ENCODE results near the gene ZNF439. TPM values are rescaled to one million over a fixed set of nuclear protein-coding genes. Genes with fewer than 3 reads are reported as not detected.
A peak's percentile ranks its signal among the peaks of the same experiment; 100 is the strongest.
"Not testable (repeated sequence)": the region's sequence is repeated elsewhere in the genome, so short reads cannot be mapped to it uniquely, and the experiment has no call there.

ZNF439 gene
- total and polyA plus RNA-seq, 2 of the 13 experiments (the other 11 are each of a cell fraction or from before 2014, with no cell fraction given) = 2.9 to 4.9 TPM

DNA sequence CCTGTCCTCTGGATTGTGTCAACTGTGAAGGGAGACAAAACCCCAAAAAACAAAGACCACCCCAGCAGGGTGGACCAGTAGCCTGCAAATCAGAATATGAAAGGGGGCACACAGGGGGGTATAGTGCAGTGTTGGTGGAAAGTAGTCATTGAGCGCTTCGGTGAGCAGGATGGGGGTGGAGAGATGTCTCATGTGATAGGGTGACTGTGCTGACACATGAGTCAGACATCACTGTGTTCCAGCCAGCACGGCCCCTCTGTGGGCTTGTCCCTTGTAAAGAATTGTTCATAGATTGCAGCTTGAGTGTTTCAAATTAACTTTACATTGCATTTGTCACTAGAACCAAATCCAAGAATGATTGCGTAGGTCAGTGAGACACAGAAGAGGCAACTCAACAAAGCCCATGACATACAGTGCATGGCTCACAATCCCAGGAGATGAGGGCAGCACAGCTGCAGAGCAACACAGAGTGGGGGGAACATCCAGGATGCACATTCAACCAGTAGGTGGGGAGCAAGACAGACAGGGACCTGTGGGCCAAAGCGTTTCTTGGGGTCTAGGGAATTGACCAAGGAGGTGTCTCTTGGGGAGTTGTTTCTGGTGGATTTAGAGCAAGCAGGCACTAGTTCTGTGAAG lies 26.9 kb upstream of the ZNF439 start (continued):
- no peak for TF ChIP-seq ZNF775 (CRISPR knock-in tag; IDR thresholded peaks at IDR 0.05; ENCODE audit: borderline replicate concordance)
- no peak for TF ChIP-seq RBFOX2 (IDR thresholded peaks at IDR 0.05; ENCODE audit: low read depth, low read length)
- TF ChIP-seq FLYWCH1 (CRISPR knock-in tag; IDR thresholded peaks at IDR 0.05) = no peak
- TF ChIP-seq NCOA1 (CRISPR knock-in tag; IDR thresholded peaks at IDR 0.05) = no peak

DNA sequence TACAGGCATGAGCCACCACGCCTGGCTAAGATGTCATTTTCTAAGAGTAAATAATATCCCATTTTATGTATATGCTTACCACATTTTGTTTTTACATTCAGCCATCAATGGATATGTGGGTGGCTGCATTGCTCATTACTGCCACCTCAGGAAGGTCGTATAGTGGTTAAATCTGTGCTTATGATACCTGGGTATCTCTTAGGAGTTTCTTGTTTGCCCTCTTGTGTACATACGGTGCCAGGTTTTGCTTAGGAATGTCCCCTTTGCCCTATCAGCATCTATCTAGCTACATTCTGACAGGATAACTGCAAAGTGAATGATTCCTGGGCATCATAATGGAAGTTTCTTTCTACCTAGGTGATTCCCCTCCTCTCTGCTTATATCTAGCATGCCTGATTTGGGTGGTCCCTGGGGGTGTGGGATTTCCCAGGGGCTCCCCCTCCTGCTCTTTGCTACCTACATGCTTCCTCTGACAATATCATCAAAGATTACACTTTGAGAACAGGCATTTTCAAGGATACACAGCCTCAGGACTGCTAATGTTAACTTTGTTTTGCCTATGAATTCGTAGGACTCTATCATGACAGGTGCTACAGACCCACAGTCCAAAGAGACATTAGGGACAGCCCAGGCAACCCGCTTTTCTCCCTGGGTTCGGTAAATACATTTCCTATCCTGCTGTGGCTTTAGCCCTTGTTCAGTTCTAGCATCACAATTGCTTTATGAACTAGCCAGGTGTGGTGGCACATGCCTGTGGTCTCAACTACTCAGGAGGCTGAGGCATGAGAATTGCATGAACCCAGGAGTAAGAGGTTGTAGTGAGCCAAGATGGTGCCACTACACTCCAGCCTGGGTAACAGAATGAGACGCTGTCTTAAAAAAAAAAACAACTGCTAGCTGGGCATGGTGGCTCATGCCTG lies 19.3 kb upstream of the ZNF439 start:
- H3K36me3 ChIP-seq (replicated peaks in 1 of 2; ENCODE audit: control insufficient read depth in 1 of 2, insufficient read depth in 2 of 2, low read length in 2 of 2) = peaks cover 3 to 24% of the 10 kb centered on the region in 2 experiments
- H4K20me1 ChIP-seq (ENCODE audit: insufficient read depth, low read length); H2AFZ ChIP-seq (ENCODE audit: low read length); H3K27me3 ChIP-seq (ENCODE audit: control insufficient read depth in 1 of 2, insufficient read depth in 2 of 2, low read length in 2 of 2); POLR2A ChIA-PET; H3K27ac ChIP-seq (ENCODE audit: extremely low read length, insufficient read depth, low read length); H3K4me3 ChIP-seq (replicated peaks in 1 of 3; ENCODE audit: insufficient read depth in 1 of 3, low read depth in 2 of 3, low read length in 3 of 3); H3K79me2 ChIP-seq (ENCODE audit: insufficient read depth, low read length); H3K4me2 ChIP-seq (ENCODE audit: low read depth, low read length); BruUV-seq (replicated peaks); in situ Hi-C loops (cut with HindIII; ENCODE audit: extremely low pct_ligation_motif_present, low pct_unique_long_range_greater_than_20kb); CTCF ChIA-PET (ENCODE audit: low intra/inter-chr PET ratio, low total read pairs); intact Hi-C loops (cut with micrococcal nuclease; ENCODE audit: unreplicated experiment); H3K4me1 ChIP-seq (ENCODE audit: insufficient read depth, low read length); H3K9ac ChIP-seq (ENCODE audit: insufficient read depth, low read depth, low read length); DNase-seq (ENCODE audit: low spot score); H3K9me3 ChIP-seq (ENCODE audit: low read length): not testable (repeated sequence)
- TF ChIP-seq, protein P1, sequence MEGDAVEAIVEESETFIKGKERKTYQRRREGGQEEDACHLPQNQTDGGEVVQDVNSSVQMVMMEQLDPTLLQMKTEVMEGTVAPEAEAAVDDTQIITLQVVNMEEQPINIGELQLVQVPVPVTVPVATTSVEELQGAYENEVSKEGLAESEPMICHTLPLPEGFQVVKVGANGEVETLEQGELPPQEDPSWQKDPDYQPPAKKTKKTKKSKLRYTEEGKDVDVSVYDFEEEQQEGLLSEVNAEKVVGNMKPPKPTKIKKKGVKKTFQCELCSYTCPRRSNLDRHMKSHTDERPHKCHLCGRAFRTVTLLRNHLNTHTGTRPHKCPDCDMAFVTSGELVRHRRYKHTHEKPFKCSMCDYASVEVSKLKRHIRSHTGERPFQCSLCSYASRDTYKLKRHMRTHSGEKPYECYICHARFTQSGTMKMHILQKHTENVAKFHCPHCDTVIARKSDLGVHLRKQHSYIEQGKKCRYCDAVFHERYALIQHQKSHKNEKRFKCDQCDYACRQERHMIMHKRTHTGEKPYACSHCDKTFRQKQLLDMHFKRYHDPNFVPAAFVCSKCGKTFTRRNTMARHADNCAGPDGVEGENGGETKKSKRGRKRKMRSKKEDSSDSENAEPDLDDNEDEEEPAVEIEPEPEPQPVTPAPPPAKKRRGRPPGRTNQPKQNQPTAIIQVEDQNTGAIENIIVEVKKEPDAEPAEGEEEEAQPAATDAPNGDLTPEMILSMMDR (CRISPR knock-in tag; IDR thresholded peaks at IDR 0.05) = peak; percentile 32
- TF ChIP-seq STAG1 (CRISPR knock-in tag; IDR thresholded peaks at IDR 0.05) = peak; percentile 27; the same call in 1 of the 2 replicates
- peak; percentile 30 for FAIRE-seq
- WGBS (ENCODE audit: low lambda C conversion rate) = 88% methylated on average over 7 of the region's 7 CpGs
- peak; percentile 39; the same call in 1 of the 3 replicates for ATAC-seq
